ENCODE measurements around the gene PPFIBP2.

PPFIBP2 gene

DNA sequence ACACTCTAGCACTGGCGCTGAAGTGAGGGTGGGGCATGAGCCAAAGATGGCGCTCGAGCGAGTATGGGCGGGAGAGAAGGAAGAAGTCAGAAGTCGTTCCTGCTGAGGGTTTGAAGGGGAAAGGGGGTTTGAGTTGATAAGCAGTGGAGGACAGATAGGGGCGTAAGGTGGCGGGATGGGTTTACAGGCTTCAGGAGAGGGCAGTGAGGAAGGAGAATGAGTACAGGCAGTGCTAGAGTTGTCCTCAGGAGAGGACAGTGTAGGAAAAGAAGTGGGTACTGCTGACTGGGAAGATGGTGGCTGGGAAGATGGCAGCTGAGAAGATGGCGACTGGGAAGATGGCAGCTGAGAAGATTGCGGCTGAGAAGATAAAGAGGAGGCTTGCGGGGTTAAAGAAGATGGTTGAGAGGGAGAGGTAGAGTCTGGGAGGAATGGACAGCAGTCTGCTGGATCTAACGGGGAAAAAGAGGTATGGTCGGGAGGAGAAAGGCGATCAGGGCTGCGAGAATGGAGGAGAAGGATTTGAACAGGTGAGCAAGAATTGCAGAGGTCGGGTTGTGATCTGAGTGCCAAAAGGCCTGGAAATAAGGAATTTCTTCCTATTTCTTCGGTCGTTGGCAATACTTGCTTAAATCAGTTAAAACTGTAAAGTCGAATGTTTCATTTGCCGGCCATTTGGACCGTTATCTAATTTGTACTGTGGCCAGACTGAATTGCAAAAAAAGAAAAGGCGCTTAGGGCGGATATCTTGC lies 5.2 kb downstream of the PPFIBP2 start:
- TF ChIP-seq ZNF174 (tag by site-specific recombination; IDR thresholded peaks at IDR 0.05): no peak
- no peak for TF ChIP-seq ZNF560 (tag by site-specific recombination; IDR thresholded peaks at IDR 0.05; ENCODE audit: borderline replicate concordance)
- TF ChIP-seq ZNF366 (tag by site-specific recombination; conservative IDR thresholded peaks at IDR 0.05): no peak
- no peak for TF ChIP-seq ZNF292 (tag by site-specific recombination; IDR thresholded peaks at IDR 0.05; ENCODE audit: borderline replicate concordance, low read depth)
- TF ChIP-seq GLI4 (tag by site-specific recombination; IDR thresholded peaks at IDR 0.05): no peak
- TF ChIP-seq ZNF155 (tag by site-specific recombination; IDR thresholded peaks at IDR 0.05): no peak
- no peak for TF ChIP-seq OSR2 (tag by site-specific recombination; IDR thresholded peaks at IDR 0.05)
- no peak for TF ChIP-seq ZNF785 (tag by site-specific recombination; IDR thresholded peaks at IDR 0.05)
- no peak for TF ChIP-seq OVOL3 (tag by site-specific recombination; IDR thresholded peaks at IDR 0.05)
- TF ChIP-seq ZEB2 (tag by site-specific recombination; IDR thresholded peaks at IDR 0.05): no peak
- no peak for TF ChIP-seq ZNF510 (tag by site-specific recombination; IDR thresholded peaks at IDR 0.05; ENCODE audit: insufficient replicate concordance)
- Histone ChIP-seq H3K27ac (ENCODE audit: extremely low read depth, low read depth, low read length) (no peak overlapping the region), H3K36me3 (ENCODE audit: control insufficient read depth in 2 of 2, insufficient read depth in 1 of 2, low read length in 2 of 2) (no peaks in the 10 kb centered on the region), H3K9me3 (ENCODE audit: control insufficient read depth, insufficient read depth, low read depth, low read length) (no peaks in the 10 kb centered on the region), H3K4me3 (ENCODE audit: low read depth, low read length) (no peak overlapping the region), H3K4me1 (ENCODE audit: control insufficient read depth, insufficient read depth, low read length) (no peaks in the 10 kb centered on the region)
- ChIA-PET CTCF (no interaction called here), POLR2A (no interaction called here)

DNA sequence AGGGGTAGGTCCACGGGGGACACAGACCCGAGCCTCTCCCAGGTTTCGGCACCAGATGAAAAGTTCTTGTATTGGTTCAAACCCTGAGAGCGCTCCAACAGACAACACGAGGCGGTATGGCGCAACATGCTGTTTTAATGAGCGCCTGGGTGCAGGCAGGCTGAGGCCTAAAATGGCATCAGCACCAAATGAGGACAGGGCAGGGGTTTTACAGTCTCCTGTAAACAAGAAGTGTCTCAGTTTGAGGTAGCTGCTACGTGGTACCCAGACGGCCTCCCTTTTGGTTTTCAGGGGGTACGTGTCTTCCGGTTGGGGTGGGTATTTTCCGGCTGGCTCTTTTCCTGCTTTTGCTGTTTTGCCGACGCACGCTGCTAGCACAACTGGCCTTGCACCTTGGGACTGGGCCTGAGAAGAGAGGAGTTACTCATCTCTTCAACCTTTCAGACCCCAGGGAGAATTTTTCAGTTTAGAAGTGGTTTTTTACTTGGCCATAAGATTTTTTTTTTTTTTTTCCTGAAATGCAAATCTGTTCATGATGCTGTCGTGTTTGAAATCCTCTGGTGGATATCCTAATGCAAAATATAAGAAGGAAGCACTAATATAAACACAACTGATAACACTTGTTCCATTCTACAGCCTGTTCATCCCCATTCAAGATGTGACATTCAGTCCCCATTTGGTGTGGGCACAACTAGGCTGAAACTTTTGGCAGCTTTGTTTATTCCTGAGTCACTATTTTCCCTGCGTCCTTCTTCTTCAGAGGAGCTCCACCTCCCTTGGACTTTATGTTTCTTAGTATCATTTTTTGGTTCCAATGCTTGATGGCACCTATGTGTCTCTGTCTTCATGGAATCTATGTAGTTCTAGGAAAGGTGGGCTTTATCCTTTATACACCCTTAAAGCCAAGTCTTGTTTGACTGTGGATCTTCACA lies 6.5 kb downstream of the PPFIBP2 start:
- ChIA-PET POLR2A (no interaction called here), CTCF (interaction anchor here (0.6 to 2.0 kb wide), 4 partner anchors 8 to 682 kb away, joined by 3 to 8 read pairs (median 6); no protein-coding TSS in a partner anchor)
- no peak overlapping the region for H3K27ac ChIP-seq (ENCODE audit: extremely low read depth, low read depth, low read length)
- no peak overlapping the region for H3K4me3 ChIP-seq (ENCODE audit: low read depth, low read length)
- no peaks in the 10 kb centered on the region for H3K9me3 ChIP-seq (ENCODE audit: control insufficient read depth, insufficient read depth, low read depth, low read length)
- H3K4me1 ChIP-seq (ENCODE audit: control insufficient read depth, insufficient read depth, low read length): no peaks in the 10 kb centered on the region
- H3K36me3 ChIP-seq (ENCODE audit: control insufficient read depth in 2 of 2, insufficient read depth in 1 of 2, low read length in 2 of 2): no peaks in the 10 kb centered on the region
- TF ChIP-seq FEZF1 (tag by site-specific recombination; IDR thresholded peaks at IDR 0.05) (no peak), ZNF140 (tag by site-specific recombination; IDR thresholded peaks at IDR 0.05) (no peak), ZNF670 (tag by site-specific recombination; IDR thresholded peaks at IDR 0.05; ENCODE audit: low read depth) (no peak), ZNF302 (tag by site-specific recombination; IDR thresholded peaks at IDR 0.05; ENCODE audit: low read depth) (no peak), ZBTB1 (tag by site-specific recombination; IDR thresholded peaks at IDR 0.05) (no peak), ZNF658 (tag by site-specific recombination; IDR thresholded peaks at IDR 0.05) (no peak), ZNF501 (tag by site-specific recombination; IDR thresholded peaks at IDR 0.05) (no peak), ZSCAN16 (tag by site-specific recombination; IDR thresholded peaks at IDR 0.05) (no peak), ZEB2 (tag by site-specific recombination; IDR thresholded peaks at IDR 0.05) (no peak), SETDB1 (IDR thresholded peaks at IDR 0.05; ENCODE audit: insufficient read length, low read length) (no peak)
- TF ChIP-seq, protein P1, sequence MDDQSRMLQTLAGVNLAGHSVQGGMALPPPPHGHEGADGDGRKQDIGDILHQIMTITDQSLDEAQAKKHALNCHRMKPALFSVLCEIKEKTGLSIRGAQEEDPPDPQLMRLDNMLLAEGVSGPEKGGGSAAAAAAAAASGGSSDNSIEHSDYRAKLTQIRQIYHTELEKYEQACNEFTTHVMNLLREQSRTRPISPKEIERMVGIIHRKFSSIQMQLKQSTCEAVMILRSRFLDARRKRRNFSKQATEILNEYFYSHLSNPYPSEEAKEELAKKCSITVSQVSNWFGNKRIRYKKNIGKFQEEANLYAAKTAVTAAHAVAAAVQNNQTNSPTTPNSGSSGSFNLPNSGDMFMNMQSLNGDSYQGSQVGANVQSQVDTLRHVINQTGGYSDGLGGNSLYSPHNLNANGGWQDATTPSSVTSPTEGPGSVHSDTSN (CRISPR knock-in tag; IDR thresholded peaks at IDR 0.05): no peak
- TF ChIP-seq, protein P2, sequence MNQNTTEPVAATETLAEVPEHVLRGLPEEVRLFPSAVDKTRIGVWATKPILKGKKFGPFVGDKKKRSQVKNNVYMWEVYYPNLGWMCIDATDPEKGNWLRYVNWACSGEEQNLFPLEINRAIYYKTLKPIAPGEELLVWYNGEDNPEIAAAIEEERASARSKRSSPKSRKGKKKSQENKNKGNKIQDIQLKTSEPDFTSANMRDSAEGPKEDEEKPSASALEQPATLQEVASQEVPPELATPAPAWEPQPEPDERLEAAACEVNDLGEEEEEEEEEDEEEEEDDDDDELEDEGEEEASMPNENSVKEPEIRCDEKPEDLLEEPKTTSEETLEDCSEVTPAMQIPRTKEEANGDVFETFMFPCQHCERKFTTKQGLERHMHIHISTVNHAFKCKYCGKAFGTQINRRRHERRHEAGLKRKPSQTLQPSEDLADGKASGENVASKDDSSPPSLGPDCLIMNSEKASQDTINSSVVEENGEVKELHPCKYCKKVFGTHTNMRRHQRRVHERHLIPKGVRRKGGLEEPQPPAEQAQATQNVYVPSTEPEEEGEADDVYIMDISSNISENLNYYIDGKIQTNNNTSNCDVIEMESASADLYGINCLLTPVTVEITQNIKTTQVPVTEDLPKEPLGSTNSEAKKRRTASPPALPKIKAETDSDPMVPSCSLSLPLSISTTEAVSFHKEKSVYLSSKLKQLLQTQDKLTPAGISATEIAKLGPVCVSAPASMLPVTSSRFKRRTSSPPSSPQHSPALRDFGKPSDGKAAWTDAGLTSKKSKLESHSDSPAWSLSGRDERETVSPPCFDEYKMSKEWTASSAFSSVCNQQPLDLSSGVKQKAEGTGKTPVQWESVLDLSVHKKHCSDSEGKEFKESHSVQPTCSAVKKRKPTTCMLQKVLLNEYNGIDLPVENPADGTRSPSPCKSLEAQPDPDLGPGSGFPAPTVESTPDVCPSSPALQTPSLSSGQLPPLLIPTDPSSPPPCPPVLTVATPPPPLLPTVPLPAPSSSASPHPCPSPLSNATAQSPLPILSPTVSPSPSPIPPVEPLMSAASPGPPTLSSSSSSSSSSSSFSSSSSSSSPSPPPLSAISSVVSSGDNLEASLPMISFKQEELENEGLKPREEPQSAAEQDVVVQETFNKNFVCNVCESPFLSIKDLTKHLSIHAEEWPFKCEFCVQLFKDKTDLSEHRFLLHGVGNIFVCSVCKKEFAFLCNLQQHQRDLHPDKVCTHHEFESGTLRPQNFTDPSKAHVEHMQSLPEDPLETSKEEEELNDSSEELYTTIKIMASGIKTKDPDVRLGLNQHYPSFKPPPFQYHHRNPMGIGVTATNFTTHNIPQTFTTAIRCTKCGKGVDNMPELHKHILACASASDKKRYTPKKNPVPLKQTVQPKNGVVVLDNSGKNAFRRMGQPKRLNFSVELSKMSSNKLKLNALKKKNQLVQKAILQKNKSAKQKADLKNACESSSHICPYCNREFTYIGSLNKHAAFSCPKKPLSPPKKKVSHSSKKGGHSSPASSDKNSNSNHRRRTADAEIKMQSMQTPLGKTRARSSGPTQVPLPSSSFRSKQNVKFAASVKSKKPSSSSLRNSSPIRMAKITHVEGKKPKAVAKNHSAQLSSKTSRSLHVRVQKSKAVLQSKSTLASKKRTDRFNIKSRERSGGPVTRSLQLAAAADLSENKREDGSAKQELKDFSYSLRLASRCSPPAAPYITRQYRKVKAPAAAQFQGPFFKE (tag by site-specific recombination; IDR thresholded peaks at IDR 0.05; ENCODE audit: borderline replicate concordance): no peak
- TF ChIP-seq, protein P3, sequence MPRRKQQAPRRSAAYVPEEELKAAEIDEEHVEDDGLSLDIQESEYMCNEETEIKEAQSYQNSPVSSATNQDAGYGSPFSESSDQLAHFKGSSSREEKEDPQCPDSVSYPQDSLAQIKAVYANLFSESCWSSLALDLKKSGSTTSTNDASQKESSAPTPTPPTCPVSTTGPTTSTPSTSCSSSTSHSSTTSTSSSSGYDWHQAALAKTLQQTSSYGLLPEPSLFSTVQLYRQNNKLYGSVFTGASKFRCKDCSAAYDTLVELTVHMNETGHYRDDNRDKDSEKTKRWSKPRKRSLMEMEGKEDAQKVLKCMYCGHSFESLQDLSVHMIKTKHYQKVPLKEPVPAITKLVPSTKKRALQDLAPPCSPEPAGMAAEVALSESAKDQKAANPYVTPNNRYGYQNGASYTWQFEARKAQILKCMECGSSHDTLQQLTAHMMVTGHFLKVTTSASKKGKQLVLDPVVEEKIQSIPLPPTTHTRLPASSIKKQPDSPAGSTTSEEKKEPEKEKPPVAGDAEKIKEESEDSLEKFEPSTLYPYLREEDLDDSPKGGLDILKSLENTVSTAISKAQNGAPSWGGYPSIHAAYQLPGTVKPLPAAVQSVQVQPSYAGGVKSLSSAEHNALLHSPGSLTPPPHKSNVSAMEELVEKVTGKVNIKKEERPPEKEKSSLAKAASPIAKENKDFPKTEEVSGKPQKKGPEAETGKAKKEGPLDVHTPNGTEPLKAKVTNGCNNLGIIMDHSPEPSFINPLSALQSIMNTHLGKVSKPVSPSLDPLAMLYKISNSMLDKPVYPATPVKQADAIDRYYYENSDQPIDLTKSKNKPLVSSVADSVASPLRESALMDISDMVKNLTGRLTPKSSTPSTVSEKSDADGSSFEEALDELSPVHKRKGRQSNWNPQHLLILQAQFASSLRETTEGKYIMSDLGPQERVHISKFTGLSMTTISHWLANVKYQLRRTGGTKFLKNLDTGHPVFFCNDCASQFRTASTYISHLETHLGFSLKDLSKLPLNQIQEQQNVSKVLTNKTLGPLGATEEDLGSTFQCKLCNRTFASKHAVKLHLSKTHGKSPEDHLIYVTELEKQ (tag by site-specific recombination; IDR thresholded peaks at IDR 0.05; ENCODE audit: borderline replicate concordance): no peak

Data from HEK293 (cell line).